ENCODE measurements around the gene SRPK2.
"Not testable (repeated sequence)": the region's sequence is repeated elsewhere in the genome, so short reads cannot be mapped to it uniquely, and the experiment has no call there.

SRPK2 gene

DNA sequence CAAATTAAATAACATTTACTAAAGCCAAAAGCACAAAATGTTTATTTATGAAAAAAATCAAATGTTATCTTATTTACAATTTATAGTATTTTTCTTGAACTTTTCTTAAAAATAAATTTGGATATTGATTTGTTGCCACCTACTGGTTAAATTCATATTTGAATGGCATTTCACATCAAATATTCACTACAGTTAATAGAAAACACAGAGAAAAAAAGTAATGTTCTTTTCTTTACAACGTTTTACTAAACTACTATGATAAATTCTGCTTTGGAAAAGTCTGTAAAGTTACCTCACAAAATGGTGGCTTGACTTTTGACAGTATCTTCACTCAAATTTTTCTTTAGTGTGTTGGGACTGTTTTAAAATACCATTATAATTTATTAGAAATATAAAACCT, 52.7 kb downstream of the SRPK2 start:
- DNase-seq = no peak

- not testable (repeated sequence) for DNase-seq
These were observed 56.1 kb downstream of the SRPK2 start for GRCh38 chr7:105332661-105333060.

DNA sequence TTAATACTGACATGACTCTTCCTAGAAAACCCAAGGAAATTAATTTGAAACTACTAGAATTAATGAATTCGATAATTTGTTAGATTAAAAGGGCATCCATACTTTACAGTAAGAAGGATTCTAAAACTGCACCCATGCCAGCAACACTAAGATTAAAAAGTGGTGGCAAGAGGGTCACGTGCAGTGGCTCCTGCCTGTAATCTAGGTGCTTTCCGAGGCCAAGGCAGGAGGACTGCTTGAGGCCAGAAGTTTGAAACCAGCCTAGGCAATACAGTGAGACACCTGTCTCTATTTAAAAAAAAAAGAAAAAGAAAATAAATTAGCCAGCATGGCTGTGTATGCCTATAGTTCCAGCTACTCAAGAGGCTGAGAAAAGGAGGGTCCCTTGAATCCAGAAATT, 58.2 kb downstream of the SRPK2 start:
- no peak for DNase-seq

DNA sequence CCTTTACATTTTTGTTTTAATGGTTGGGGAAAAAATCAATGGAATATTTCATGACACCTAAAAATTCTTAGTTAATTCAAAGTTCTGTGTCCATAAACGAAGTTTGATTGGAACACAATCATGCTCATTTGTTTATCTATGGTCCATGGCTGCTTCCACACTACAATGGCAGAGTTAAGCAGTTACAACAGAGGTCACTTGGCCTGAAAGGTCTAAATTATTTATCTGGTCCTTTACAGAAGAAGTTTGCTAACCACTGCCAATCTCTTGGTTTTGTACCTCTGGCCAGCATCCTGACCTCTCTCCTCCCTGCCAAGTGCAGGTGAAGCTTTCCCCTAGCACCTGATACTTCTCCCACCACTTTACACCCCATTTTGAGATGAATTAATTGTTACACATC, 61.5 kb downstream of the SRPK2 start:
- no peak for DNase-seq

DNA sequence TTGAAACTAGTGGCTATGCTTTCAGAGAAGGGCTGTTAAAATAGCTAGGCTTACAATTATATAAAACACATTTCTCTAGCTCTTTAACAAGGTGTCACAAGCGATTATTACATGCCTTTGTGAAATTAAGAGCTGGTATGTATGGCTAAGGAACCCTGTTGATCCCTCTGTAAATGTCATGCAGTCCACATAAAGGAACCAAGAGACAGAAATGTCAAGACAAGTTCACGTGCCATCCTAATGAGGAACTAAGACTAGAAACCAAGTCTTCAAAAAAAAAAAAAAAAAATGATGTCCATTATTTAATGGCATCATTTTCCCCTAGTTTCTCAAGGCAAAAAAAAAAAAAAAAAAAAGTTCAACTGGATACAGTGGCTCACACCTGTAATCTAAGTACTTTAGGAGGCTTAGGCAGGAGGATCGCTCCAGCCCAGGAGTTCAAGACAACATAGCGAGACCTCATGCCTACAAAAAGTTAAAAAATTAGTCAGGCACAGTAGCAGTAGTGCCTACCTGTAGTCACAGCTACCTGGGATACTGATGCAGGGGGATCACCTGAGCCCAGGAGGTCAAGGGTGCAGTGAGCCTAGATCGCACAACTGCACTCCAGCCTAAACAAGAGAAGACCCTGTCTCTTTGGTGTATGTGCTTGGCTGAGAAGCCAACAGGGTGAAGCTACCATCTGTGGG, 63.4 kb downstream of the SRPK2 start:
- DNase-seq = peak; percentile 14

GRCh38 chr7:105324606-105325005, 64.1 kb downstream of the SRPK2 start:
- DNase-seq = not testable (repeated sequence)

DNA sequence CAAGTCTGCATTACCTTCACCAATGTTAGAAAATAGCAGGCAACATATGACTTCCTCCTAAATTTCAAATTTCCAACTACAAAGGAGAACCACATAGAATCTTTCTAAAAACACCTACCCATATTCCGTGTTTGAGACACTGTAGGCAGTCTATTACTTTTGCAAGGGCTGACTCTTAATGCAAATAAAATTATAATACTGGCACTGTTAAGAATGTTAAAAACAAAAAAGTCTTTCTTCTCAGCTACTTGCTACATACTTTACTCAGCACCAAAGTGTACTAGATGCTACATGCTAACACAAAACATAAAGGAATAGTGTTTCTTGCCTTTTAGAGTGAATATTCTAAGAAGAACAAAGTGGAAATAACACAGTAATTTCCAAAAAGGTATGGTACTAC, 65.4 kb downstream of the SRPK2 start:
- DNase-seq = no peak

DNA sequence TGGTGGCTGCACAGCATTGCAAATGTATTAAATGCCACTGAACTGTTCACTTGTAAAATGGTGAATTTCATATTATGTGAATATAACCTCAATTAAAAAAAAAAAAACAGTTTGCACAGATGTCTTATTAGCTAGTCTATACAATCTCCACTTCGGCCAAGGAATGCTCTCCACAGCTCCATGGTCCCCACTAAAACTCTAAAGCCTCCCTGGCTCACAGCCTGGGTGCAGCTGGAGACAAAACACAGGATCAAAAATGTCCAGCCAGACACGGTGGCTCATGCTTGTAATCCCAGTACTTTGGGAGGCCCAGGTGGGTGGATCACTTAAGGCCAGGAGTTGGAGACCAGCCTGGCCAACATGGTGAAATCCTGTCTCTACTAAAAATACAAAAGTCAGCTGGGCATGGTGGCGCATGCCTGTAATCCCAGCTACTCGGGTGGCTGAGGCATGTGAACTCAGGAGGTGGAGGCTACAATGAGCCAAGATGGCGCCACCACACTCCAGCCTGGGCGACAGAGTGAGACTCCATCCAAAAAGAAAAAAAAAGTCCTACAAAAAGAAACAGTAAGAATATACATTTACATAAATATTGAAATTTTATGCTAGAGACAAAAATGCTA, 66.0 kb downstream of the SRPK2 start:
- no peak for DNase-seq

DNA sequence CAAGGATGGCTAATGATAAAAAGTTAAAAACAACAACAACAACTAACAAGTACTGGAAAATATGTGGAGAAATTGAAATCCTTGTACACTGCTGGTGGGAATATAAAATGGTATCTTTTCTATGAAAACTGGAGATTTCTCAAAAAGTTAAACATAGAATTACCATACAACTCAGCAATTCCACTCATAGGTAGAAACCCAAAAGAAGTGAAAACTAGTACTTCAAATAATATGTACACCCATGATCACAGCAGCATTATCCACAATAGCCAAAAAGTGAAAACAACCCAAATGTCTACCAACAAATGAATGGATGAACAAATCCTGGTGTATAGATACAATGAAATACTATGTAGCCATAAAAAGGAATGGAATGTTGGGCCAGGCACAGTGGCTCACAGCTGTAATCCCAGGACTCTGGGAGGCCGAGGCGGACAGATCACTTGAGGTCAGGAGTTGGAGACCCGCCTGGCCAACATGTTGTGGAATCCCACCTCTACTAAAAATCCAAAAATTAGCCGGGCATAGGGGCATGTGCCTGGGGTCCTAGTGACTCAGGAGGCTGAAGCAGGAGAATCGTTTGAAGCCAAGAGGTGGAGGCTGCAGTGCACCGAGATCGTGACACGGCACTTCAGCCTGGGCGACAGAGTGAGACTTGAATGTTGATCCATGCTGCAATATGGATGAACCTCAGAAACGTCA, 66.8 kb downstream of the SRPK2 start:
- no peak for DNase-seq

GRCh38 chr7:105320896-105321295, 67.8 kb downstream of the SRPK2 start:
- DNase-seq = no peak

GRCh38 chr7:105319578-105319977, 69.1 kb downstream of the SRPK2 start:
- DNase-seq = no peak

GRCh38 chr7:105316578-105317344, 72.0 kb downstream of the SRPK2 start:
- DNase-seq = no peak

DNA sequence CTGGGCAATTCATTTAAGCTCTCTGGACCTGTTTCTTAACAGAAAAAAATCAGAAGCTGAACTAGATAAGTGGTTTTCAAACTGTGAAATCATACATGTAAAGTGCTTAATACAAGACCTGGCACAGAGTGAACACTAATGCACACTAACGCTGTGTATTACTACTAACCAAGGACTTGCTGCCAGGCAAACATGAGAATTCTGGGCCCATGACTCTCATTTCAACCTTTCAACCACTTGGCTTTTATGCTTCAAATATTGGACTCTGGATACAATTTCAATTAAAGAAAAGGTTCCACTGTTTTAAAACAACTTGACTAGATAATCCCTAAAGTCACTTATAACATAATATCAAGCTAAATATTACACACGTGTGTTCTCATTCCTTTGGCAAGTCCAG, 73.4 kb downstream of the SRPK2 start:
- no peak for DNase-seq

GRCh38 chr7:105309235-105310169, 79.2 kb downstream of the SRPK2 start:
- peak; percentile 8 for DNase-seq

GRCh38 chr7:105307163-105307672, 81.5 kb downstream of the SRPK2 start:
- DNase-seq = no peak

DNA sequence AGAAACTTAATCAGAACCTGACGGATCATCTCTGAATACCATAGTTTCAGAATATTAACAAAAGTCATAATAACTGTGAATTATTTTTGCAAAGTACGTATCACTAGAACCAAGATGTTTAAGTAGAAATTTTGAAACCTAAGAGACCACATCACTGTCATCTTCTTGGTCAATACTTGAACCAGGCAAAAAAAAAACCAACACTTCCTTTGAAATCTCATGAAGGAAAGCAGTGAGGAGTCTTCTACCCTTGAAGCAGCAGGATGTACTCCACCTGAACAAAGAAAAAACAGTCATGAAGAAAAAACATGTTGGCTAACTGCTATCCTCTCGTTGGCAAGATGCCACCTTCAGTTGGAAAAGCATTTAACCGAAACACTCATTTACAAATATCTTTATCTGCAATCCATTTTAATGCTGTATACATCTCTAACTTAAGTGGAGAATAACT, 82.4 kb downstream of the SRPK2 start:
- DNase-seq = no peak

DNA sequence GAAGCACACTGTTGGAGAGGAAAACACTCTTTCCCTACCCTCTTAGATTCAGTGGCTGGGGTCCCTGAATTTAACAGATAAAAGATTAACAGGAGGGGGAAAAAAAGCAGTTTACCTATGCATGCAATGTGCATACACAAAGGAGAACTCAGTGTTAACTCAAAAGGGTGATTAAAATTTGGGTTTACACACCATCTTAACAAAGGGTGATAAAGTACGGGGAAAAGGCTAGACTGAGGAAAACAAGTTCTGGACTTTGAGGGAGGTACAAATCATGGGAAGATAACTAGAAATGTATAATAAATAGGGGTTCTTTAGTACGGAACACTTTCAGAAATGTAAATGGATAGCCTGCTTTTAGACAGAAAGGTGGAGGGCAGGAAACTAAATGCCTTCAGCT, 83.1 kb downstream of the SRPK2 start:
- DNase-seq = no peak

- DNase-seq = no peak
These were observed 84.5 kb downstream of the SRPK2 start for GRCh38 chr7:105304040-105304895.

GRCh38 chr7:105300587-105300986, 88.1 kb downstream of the SRPK2 start:
- DNase-seq = not testable (repeated sequence)

- no peak for DNase-seq
These were observed 90.3 kb downstream of the SRPK2 start for GRCh38 chr7:105298439-105298894.

GRCh38 chr7:105297985-105298384, 90.7 kb downstream of the SRPK2 start:
- DNase-seq = no peak

All from GDM1 (cell line).